ENCODE data around the gene PTDSS2. TPM values are rescaled to one million over a fixed set of nuclear protein-coding genes. Genes with fewer than 3 reads are reported as not detected.
A peak's percentile ranks its signal among the peaks of the same experiment; 100 is the strongest.

PTDSS2 gene
- total and polyA plus RNA-seq, 9 of the 15 experiments (the other 6 are each of a cell fraction or from before 2014, with no cell fraction given): 0.45 to 53.9 (median 17.2) TPM

DNA sequence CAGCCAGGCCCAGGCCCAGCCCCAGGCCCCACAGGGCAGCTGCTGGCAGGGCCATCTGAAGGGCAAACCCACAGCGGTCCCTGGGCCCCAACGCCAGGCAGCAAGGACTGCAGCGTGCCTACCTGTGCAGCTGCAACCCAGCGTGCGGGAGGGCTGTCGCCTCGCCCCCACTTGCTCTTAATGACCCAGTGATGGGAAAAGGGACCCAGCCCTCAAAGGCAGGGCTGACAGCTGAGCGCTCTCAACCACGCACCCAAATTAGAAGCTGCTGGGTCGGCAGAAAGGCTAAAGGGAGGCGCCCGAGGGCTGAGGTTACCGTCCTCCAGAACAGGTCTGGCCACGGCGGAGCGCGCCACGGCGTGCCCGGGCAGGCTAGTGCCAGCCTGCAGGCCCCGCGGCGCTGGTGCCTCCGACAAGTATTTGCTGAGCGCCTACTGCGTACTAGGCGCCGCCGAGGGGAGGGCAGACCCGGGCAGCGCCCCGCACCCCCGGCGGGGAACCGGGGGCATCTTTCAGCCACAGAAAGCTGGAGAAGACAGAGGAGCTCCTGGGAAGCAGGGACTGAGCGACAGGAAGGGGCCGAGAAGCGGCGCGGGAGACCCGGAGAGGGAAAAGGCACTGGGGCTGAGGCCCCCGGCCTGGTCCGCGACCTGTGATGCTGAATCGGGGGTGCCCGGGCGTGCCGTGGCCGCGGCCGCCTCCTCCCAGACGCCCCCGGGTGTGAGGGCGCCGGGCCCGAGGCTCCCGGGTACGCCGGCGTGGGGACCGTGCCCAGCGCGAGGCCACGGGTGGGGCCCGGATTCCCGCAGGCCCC, 84.5 kb downstream of the PTDSS2 start:
- intact Hi-C loops (cut with micrococcal nuclease) (no loop called here), in situ Hi-C loops (cut with MboI) (no loop called here)
- H3K9me1 ChIP-seq (ENCODE audit: control insufficient read depth, insufficient read depth, low read length): peaks cover 3% of the 10 kb centered on the region
- peak overlapping the region; percentile 72; the same call in 2 of the 3 replicates for H3K27ac ChIP-seq (ENCODE audit: extremely low read depth, low read depth, low read length)
- H3K9me3 ChIP-seq (replicated peaks; ENCODE audit: control insufficient read depth, insufficient read depth, low read depth, low read length): no peaks in the 10 kb centered on the region
- H3K4me3 ChIP-seq: peak overlapping the region; percentile 78
- FAIRE-seq (no peak), DNase-seq (ENCODE audit: extremely low read depth in 1 of 4, low spot score in 3 of 4) (peak in 2 of 4 experiments; percentile 21 to 34), ATAC-seq (no peak)
- H3K4me1 ChIP-seq (replicated peaks in 1 of 2; ENCODE audit: control insufficient read depth in 2 of 2, insufficient read depth in 2 of 2, low read length in 2 of 2): peaks cover 22 to 80% of the 10 kb centered on the region in 2 experiments
- ChIA-PET POLR2A (interaction anchor here (0.6 to 1.1 kb wide), 4 partner anchors 14 to 58 kb away, joined by 3 to 4 read pairs (median 4); no protein-coding TSS in a partner anchor), CTCF (ENCODE audit: low intra/inter-chr PET ratio) (interaction anchor here (0.5 kb wide), 1 partner anchor 16 kb away, joined by 3 read pairs; no protein-coding TSS in a partner anchor)
- no peaks in the 10 kb centered on the region for H3K27me3 ChIP-seq (ENCODE audit: control insufficient read depth in 2 of 2, insufficient read depth in 2 of 2, low read length in 2 of 2)
- H3K79me2 ChIP-seq (ENCODE audit: control insufficient read depth, insufficient read depth, low read length): peaks cover 17% of the 10 kb centered on the region
- H4K20me1 ChIP-seq (replicated peaks; ENCODE audit: control insufficient read depth, insufficient read depth, low read length): 0 out of 2 replicates have a peak, but pooled peaks cover 4% of the 10 kb centered on the region
- H2AFZ ChIP-seq (ENCODE audit: low read depth, low read length): no peak overlapping the region
- no TSS peak for BruUV-seq (replicated peaks)
- peak overlapping the region; percentile 78 to 95 for H3K9ac ChIP-seq (ENCODE audit: insufficient read depth in 1 of 2, low read depth in 2 of 2, low read length in 2 of 2)
- peak overlapping the region; percentile 78 for H3K4me2 ChIP-seq (ENCODE audit: insufficient read depth, low read length)
- peaks cover 35% of the 10 kb centered on the region; the same call in 1 of the 3 replicates for H3K36me3 ChIP-seq (ENCODE audit: control insufficient read depth, insufficient read depth, low read length)
- WGBS (ENCODE audit: insufficient coverage, low coverage, missing lambda C conversion rate): 20% methylated on average over 34 of the region's 66 CpGs
- TF ChIP-seq MAZ (CRISPR knock-in tag; conservative IDR thresholded peaks at IDR 0.05 in 1 of 2, IDR thresholded peaks at IDR 0.05 in 1 of 2): peak in 1 of 2 experiments; percentile 14; a peak in 1 of 4 replicates
- TF ChIP-seq VEZF1 (CRISPR knock-in tag; IDR thresholded peaks at IDR 0.05): no peak
- peak; percentile 58; the same call in 1 of the 2 replicates for TF ChIP-seq POLR2G (IDR thresholded peaks at IDR 0.05; ENCODE audit: low read depth, low read length)
- TF ChIP-seq CHD1 (IDR thresholded peaks at IDR 0.05; ENCODE audit: low read length): no peak
- TF ChIP-seq TCFL5 (CRISPR knock-in tag; conservative IDR thresholded peaks at IDR 0.05): no peak
- TF ChIP-seq THRA (IDR thresholded peaks at IDR 0.05): no peak
- peak; percentile 66 for TF ChIP-seq RBFOX2 (IDR thresholded peaks at IDR 0.05; ENCODE audit: low read depth, low read length)
- no peak for TF ChIP-seq NCOA4 (IDR thresholded peaks at IDR 0.05; ENCODE audit: partially characterized antibody)
- 0 out of 2 replicates have a peak, but pooled peaks have one; percentile 25 for TF ChIP-seq ZNF511 (CRISPR knock-in tag; IDR thresholded peaks at IDR 0.05)
- no peak for TF ChIP-seq HOXB6 (CRISPR knock-in tag; IDR thresholded peaks at IDR 0.05; ENCODE audit: borderline replicate concordance)
- TF ChIP-seq ETV5 (CRISPR knock-in tag; IDR thresholded peaks at IDR 0.05; ENCODE audit: low read depth): no peak
